Endothelial cell of umbilical vein (primary cell): Measurements from ENCODE around the gene ASB8. TPM values are rescaled to one million over a fixed set of nuclear protein-coding genes. Genes with fewer than 3 reads are reported as not detected.

Source experiments
- BruUV-seq: library from RNA; stranded (reverse); fragments of 400-500 nt; replicated peaks from 2 replicates; lab custom pipeline; 2021; lab: Mats Ljungman, UMichigan
- CTCF ChIA-PET: fragments of 300-600, 350-600 bp; sonication (Branson Sonifier 250); formaldehyde crosslinking; loops from one replicate; lab custom pipeline; 2021; ENCODE audit warnings: antibody characterized with exemption, inconsistent platforms; lab: Charles Lee
- POLR2A ChIA-PET: fragments of 300-600, 350-600 bp; sonication (Branson Sonifier 250); formaldehyde crosslinking; loops from one replicate; lab custom pipeline; 2021; ENCODE audit warnings: antibody characterized with exemption, inconsistent platforms; lab: Charles Lee
- DNase-seq: peaks from one replicate; pipeline ENCODE4 v3.0.0-alpha.2; 2011; ENCODE audit warnings: low read depth, low spot score
- FAIRE-seq: peaks from 2 replicates; lab custom pipeline; 2011; peaks lifted over from hg19 to GRCh38; lab: Jason Lieb, UNC
- H2AFZ ChIP-seq: 2 replicates; pipeline ENCODE4 v1.6.0; 2012; ENCODE audit warnings: low read depth, low read length, control low read depth, inconsistent platforms
- H3K27ac ChIP-seq: 2 replicates; pipeline ENCODE4 v1.5.1; 2011; ENCODE audit warnings: low read depth, mild to moderate bottlenecking, control low read depth, low read length, moderate library complexity; ENCODE audit not compliant: insufficient read depth
- H3K27me3 ChIP-seq, 2 experiments: 2 replicates each; pipeline versions ENCODE4 v1.6.0 to v1.6.1; 2011; ENCODE audit warnings: low read length in 2 of 2, mixed read lengths in 1 of 2; ENCODE audit not compliant: control insufficient read depth in 2 of 2, insufficient read depth in 2 of 2
- H3K36me3 ChIP-seq, 2 experiments: 2 replicates in 1 of 2; 3 replicates in 1 of 2; pipeline ENCODE4 v1.5.1; 2011; ENCODE audit warnings: low read length in 2 of 2, mild to moderate bottlenecking in 1 of 2, moderate library complexity in 1 of 2; ENCODE audit not compliant: control insufficient read depth in 2 of 2, insufficient read depth in 2 of 2; ENCODE audit errors: extremely low read depth in 1 of 2
- H3K4me1 ChIP-seq: 3 replicates; pipeline ENCODE4 v1.5.1; 2011; ENCODE audit warnings: mild to moderate bottlenecking, low read length; ENCODE audit not compliant: control insufficient read depth, insufficient read depth; ENCODE audit errors: extremely low read depth
- H3K4me2 ChIP-seq: 2 replicates; pipeline ENCODE4 v1.6.1; 2011; ENCODE audit warnings: low read length, control low read depth, mixed read lengths; ENCODE audit not compliant: insufficient read depth
- H3K4me3 ChIP-seq, 3 experiments: fragments of 200-600 bp in 1 of 3; sonication (generic), shearing (Covaris generic) in 1 of 3; replicated peaks in 1 of 3; 2 replicates each; pipeline ENCODE4 v1.5.1; 2011 to 2016; ENCODE audit warnings: control low read depth in 3 of 3, low read length in 3 of 3, mild to moderate bottlenecking in 2 of 3, inconsistent platforms in 1 of 3, low read depth in 1 of 3, moderate library complexity in 1 of 3; ENCODE audit not compliant: insufficient read depth in 1 of 3
- H3K79me2 ChIP-seq: 2 replicates; pipeline ENCODE4 v1.6.0; 2012; ENCODE audit warnings: low read length, inconsistent platforms; ENCODE audit not compliant: control insufficient read depth, insufficient read depth
- H3K9ac ChIP-seq: replicated peaks from 2 replicates; pipeline ENCODE3; 2011; ENCODE audit warnings: low read length, control low read depth; ENCODE audit not compliant: insufficient read depth; ENCODE audit errors: extremely low read depth
- H3K9me1 ChIP-seq: replicated peaks from 3 replicates; pipeline ENCODE4 v1.6.0; 2011; ENCODE audit warnings: mild to moderate bottlenecking, low read length; ENCODE audit not compliant: control insufficient read depth, insufficient read depth; ENCODE audit errors: extremely low read depth
- H3K9me3 ChIP-seq: replicated peaks from 2 replicates; pipeline ENCODE4 v1.5.1; 2012; ENCODE audit warnings: low read length, inconsistent platforms; ENCODE audit not compliant: control insufficient read depth, insufficient read depth
- H4K20me1 ChIP-seq: replicated peaks from 2 replicates; pipeline ENCODE3; 2011; ENCODE audit warnings: mild to moderate bottlenecking, low read length; ENCODE audit not compliant: control insufficient read depth, insufficient read depth; ENCODE audit errors: extremely low read depth
- FOS ChIP-seq: IDR thresholded peaks from 2 replicates; pipeline ENCODE4 v1.6.1; 2011; ENCODE audit warnings: mild to moderate bottlenecking, low read length, moderate library complexity, borderline replicate concordance; ENCODE audit not compliant: insufficient read depth
- GATA2 ChIP-seq: IDR thresholded peaks from 2 replicates; pipeline ENCODE4 v1.7.0; 2011; ENCODE audit warnings: low read depth, mild to moderate bottlenecking, moderate library complexity, mixed read lengths, low read length; ENCODE audit not compliant: insufficient read length, insufficient read depth
- MYC ChIP-seq: IDR thresholded peaks from one replicate; pipeline ENCODE4 v1.6.1; 2011; ENCODE audit warnings: mild to moderate bottlenecking, low read depth, low read length
- POLR2A ChIP-seq: IDR thresholded peaks from 2 replicates; pipeline ENCODE4 v1.6.1; 2012; ENCODE audit warnings: low read depth, mild to moderate bottlenecking, control low read depth, low read length
- POLR2AphosphoS5 ChIP-seq: IDR thresholded peaks from 2 replicates; pipeline ENCODE4 v1.6.1; 2012; ENCODE audit warnings: low read depth, mild to moderate bottlenecking, control low read depth, low read length, moderate library complexity; ENCODE audit not compliant: insufficient read depth
- dilution Hi-C: fragments of 300-500 bp; cut with MboI; formaldehyde crosslinking; loops from one replicate; pipeline ENCODE4 v1.15.0; 2019; ENCODE audit warnings: low sequenced_read_pairs; ENCODE audit not compliant: extremely low pct_ligation_motif_present
- intact Hi-C: fragments of 100-400 bp; cut with micrococcal nuclease; formaldehyde crosslinking; loops from one replicate; pipeline ENCODE4 v1.10.0; 2022
- polyA plus RNA-seq, 4 experiments: library from polyadenylated mRNA; depleted of rRNA in 3 of 4; stranded (reverse) in 3 of 4; unstranded in 1 of 4; fragments of >200 nt; gene quantifications; 2 replicates each; pipeline versions ENCODE4 v1.2.1 to v1.2.3, GENCODE V29; 2011 to 2012; ENCODE audit warnings: missing spikeins in 1 of 4
- total RNA-seq: library from RNA; stranded (reverse); gene quantifications from 2 replicates; pipeline ENCODE4 v1.2.3, GENCODE V29; 2021
- TF ChIP-seq, protein P1 (sequence below), 2 donors: IDR thresholded peaks; 1 replicate in 1 of 2; 2 replicates in 1 of 2; pipeline ENCODE4 v1.5.1; 2011; ENCODE audit warnings: low read length in 2 of 2, mild to moderate bottlenecking in 2 of 2, moderate library complexity in 2 of 2, control low read depth in 1 of 2, inconsistent platforms in 1 of 2, low read depth in 1 of 2; ENCODE audit not compliant: insufficient read depth in 1 of 2; ENCODE audit errors: extremely low read depth in 1 of 2

The ASB8 gene
- total and polyA plus RNA-seq, 2 donors (not counting 3 experiments of a cell fraction or from before 2014, with no cell fraction given) = 14.9 to 29.7 TPM

GRCh38 chr12:48165089-48165981 lies 8.0 kb upstream of the ASB8 start:
- BruUV-seq = no TSS peak
- Histone ChIP-seq H3K79me2 (no peaks in the 10 kb centered on the region), H3K4me3 (no peak overlapping the region), H3K9ac (no peak overlapping the region), H3K9me1 (no peaks in the 10 kb centered on the region), H2AFZ (no peak overlapping the region), H3K4me1 (no peaks in the 10 kb centered on the region), H3K36me3 (no peaks in the 10 kb centered on the region), H3K27ac (no peak overlapping the region), H3K4me2 (no peak overlapping the region), H4K20me1 (no peaks in the 10 kb centered on the region), H3K27me3 (peaks cover 10 to 23% of the 10 kb centered on the region in 2 experiments), H3K9me3 (no peaks in the 10 kb centered on the region)
- intact Hi-C loops = loop anchor here (1.0 to 5.0 kb wide), 5 partner anchors 81 to 452 kb away; no protein-coding TSS in a partner anchor
- FAIRE-seq = peak; percentile 80
- dilution Hi-C loops = no loop called here
- ChIA-PET POLR2A (no interaction called here), CTCF (interaction anchor here (0.7 to 2.7 kb wide), 14 partner anchors 8 to 327 kb away, joined by 3 to 16 read pairs (median 4); partner anchors contain the start of genes ASB8 and TMEM106C)
- peak; percentile 67 for DNase-seq
- TF ChIP-seq POLR2AphosphoS5 = no peak
- TF ChIP-seq FOS = no peak
- no peak for TF ChIP-seq POLR2A
- TF ChIP-seq, protein P1, sequence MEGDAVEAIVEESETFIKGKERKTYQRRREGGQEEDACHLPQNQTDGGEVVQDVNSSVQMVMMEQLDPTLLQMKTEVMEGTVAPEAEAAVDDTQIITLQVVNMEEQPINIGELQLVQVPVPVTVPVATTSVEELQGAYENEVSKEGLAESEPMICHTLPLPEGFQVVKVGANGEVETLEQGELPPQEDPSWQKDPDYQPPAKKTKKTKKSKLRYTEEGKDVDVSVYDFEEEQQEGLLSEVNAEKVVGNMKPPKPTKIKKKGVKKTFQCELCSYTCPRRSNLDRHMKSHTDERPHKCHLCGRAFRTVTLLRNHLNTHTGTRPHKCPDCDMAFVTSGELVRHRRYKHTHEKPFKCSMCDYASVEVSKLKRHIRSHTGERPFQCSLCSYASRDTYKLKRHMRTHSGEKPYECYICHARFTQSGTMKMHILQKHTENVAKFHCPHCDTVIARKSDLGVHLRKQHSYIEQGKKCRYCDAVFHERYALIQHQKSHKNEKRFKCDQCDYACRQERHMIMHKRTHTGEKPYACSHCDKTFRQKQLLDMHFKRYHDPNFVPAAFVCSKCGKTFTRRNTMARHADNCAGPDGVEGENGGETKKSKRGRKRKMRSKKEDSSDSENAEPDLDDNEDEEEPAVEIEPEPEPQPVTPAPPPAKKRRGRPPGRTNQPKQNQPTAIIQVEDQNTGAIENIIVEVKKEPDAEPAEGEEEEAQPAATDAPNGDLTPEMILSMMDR (IDR thresholded peaks at IDR 0.05; ENCODE audit: extremely low read depth in 1 of 2, insufficient read depth in 1 of 2, low read depth in 1 of 2, low read length in 2 of 2) = peak; percentile 62 to 80
- TF ChIP-seq MYC = no peak
- no peak for TF ChIP-seq GATA2
